SW480 (cell line): ENCODE measurements around the gene MXRA8.

ENCODE experiments used
- DNase-seq: peaks from one replicate; pipeline ENCODE4 v3.0.0-alpha.2; 2016; ENCODE audit warnings: low spot score

Gene MXRA8

DNA sequence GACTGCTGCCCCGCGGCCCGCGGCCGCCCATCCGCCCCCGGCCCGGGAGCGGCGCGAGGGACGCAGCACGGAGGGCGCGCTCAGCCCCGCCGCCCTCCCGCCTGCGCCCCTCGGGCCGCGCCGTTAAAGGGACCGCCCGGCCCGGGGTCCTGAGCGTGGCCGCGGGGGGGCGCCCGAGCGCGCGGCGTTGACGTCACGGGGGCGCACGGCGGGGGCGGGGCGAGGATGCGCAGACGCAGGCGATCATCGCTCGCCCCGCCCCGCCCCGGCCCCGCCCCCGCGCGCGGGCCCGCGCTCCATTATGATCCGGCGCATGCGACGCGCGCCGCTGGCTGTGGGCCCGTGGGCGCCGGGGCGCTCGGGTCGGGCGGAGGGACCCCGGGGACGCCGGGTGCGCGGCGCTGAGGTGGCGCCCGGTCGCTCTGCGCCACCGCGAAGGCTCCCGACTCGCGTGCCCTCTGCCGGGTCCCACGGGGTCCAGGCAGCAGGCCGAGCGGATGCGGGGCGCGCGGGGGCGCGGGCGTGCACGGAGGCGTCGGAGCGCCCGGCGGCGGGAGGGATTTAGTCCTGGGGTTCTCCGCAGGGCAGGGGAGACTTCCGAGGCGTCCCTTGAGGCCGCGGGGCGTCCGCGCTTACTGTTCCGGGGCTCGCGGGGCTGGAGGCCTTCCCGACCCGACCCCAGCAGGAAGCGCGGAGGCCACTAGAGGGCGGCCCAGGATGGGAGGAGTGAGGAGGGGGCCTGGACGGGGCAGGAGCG lies 8.9 kb downstream of the MXRA8 start, which contains the start of gene DVL1:
Gene DVL1 (minus strand): TSS at position 163 of the 757 bp plus-strand sequence. CDS start 353 bp downstream, outside the sequence.
- DNase-seq = peak; percentile 43

GRCh38 chr1:1348420-1349255 lies 9.7 kb downstream of the MXRA8 start:
- DNase-seq = no peak

DNA sequence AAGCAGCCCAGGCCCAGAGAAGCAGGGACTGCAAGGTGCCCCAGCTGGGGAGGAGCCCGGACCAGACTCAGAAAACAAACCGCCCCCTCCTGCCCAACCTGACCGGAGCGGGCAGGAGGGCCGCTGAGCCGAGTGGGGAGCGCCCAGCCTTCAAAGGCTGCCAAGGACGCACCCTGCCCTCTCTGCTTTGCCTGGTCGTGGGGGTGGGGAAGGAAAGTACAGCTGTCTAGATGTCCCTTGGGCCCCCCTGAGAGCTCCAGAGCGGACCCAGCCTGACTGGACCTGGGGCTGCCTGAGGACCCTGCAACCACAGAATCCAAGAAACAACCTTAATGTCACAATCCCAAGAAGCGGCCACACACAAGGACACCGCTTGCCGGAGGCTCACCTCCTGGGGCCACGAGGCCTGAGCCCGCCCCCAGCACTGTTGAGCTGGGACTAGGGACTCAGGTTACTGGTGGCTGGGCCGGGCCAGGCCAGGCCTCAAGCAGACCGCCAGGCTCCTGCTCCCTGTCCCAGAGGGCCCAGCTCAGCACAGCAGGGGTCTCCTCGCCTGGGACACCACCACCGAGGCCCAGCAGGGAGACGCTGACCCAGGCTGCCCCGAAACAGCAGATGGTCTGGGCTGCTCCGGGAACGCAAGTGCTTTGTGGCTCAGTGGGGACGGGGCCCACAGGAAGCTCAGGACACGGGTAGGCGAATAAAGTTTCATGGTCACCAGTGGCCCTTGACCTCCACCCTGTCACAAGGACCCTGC lies 10.5 kb downstream of the MXRA8 start:
- DNase-seq = peak; percentile 66

- DNase-seq = no peak
Measured at GRCh38 chr1:1347026-1347595, 11.2 kb downstream of the MXRA8 start.

DNA sequence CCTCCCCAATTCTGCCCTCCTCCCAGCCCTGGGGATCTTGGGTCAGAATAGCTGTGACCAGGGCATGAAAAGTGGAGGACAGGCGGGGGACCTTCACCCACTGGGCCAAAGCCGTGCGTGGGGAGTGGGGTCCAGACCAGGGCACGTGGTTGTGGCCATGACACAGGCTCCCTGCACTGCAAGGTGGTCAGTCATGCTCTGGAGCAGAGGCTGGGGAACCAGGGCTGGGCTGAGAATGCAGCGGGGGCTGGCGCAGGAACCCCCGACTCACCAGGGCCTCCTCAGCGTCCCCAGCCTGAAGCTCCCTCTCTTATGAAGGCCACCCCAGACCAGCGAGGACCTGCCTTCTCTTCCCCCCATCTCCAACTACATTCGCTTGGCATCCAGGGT lies 11.9 kb downstream of the MXRA8 start:
- DNase-seq = no peak

- no peak for DNase-seq
Measured at GRCh38 chr1:1345860-1346500, 12.4 kb downstream of the MXRA8 start.

GRCh38 chr1:1345384-1345783 lies 13.0 kb downstream of the MXRA8 start:
- DNase-seq = no peak

DNA sequence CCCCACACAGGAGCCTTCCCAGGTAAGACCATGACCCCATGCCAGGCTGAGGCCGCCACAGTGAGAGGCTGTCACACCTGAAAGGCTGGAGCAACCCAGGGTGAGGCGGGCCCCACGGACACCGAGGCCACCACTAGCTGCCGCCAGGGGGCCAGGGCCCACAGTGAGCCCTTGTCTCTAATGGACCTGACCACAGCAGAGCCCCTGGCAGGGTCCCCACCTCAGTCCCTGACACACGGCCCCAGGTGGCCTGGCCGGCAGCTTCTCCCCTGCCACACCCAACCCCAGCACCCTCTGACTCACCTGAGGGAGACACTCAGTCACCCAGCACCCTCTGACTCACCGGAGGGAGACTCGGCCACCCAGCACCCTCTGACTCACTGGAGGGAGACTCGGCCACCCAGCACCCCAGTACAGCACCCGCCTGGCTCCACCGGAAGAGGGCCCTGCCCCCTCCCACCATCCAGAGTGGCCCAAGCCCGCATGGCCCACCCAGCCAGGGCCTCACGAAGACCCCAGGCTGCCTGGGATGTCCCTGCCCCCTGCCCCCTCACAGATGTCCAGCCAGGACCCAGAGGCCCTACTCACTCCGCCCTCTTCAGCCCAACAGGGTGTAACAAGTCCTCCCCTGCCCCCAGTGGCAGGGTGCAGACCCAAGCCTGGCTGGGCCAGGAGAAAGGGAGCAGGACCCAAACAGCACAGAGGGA lies 13.5 kb downstream of the MXRA8 start:
- peak; percentile 86 for DNase-seq

GRCh38 chr1:1343811-1344421 lies 14.4 kb downstream of the MXRA8 start:
- no peak for DNase-seq

DNA sequence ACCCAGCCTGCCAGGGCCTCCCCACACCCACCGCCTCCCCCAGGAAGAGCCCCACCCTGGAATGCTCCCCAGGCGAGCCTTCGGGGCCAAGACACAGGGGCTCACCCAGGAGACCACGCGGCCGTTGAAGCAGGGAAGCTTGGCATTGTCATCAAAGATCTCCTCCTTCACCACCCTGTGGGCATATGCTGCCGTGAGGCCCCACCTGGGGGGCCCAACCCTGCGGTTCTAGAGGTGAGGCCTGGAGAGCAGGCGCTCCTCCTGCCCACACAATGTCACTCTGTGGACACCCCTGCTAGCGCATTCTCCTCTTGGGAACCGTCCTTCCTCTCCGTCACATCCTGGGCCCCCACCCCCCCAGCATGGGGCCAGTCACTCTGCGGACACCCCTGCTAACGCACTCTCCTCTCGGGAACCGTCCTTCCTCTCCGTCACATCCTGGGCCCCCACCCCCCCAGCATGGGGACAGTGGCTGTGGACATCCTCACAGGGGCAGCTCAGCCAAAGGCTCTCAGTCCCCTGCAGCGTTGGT lies 15.7 kb downstream of the MXRA8 start:
- DNase-seq = no peak

- DNase-seq = no peak
Measured at GRCh38 chr1:1342061-1342562, 16.2 kb downstream of the MXRA8 start.

- no peak for DNase-seq
Measured at GRCh38 chr1:1341549-1342021, 16.8 kb downstream of the MXRA8 start.

DNA sequence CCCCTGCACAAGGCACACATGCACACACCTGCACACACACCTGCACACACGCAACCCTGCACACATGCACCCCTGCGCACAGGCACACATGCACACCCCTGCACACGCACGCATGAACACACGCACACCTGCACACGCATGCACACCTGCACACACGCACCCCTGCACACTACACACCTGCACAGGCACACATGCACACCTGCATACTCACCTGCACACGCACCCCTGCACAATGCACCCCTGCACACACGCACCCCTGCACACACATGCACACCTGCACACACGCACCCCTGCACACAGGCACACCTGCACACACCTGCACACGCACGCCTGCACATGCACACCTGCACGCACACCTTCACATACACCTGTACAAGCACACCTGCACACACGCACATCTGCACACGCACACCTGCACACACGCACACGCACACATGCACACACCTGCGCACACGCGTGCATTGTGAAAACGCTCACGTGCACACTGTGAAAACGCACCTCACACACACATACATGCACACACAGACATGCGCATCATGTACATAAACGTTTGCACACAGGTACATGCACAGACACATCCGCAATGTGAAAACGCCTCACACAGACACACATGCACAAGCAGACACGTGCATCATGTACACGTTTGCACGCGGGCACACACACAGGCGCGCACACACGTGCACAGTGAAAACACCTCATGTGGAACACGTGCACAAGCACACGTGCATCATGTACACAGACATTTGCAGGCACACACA lies 17.4 kb downstream of the MXRA8 start:
- no peak for DNase-seq

DNA sequence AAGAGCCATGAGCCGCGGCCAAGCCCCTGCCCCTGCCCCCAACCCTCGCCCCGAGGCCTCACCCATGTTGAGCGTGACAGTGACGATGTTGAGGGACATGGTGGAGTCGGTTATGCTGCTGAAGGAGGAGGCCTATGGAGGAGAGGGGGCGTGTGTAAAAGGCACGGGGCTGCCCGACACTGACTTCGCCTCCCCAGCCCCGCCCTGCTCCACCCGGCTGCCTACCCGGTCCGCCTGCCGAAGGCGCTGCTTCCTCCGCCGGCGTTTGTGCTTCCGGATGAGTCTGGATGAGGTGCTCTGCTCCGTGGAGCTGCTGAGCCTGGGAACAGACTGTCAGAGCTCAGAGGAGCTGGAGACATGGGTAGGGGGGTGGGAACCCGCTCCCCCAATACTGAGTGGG lies 18.2 kb downstream of the MXRA8 start:
- DNase-seq = no peak

- DNase-seq = no peak
Measured at GRCh38 chr1:1338278-1338677, 20.1 kb downstream of the MXRA8 start.

- DNase-seq = no peak
Measured at GRCh38 chr1:1337793-1338147, 20.6 kb downstream of the MXRA8 start.

DNA sequence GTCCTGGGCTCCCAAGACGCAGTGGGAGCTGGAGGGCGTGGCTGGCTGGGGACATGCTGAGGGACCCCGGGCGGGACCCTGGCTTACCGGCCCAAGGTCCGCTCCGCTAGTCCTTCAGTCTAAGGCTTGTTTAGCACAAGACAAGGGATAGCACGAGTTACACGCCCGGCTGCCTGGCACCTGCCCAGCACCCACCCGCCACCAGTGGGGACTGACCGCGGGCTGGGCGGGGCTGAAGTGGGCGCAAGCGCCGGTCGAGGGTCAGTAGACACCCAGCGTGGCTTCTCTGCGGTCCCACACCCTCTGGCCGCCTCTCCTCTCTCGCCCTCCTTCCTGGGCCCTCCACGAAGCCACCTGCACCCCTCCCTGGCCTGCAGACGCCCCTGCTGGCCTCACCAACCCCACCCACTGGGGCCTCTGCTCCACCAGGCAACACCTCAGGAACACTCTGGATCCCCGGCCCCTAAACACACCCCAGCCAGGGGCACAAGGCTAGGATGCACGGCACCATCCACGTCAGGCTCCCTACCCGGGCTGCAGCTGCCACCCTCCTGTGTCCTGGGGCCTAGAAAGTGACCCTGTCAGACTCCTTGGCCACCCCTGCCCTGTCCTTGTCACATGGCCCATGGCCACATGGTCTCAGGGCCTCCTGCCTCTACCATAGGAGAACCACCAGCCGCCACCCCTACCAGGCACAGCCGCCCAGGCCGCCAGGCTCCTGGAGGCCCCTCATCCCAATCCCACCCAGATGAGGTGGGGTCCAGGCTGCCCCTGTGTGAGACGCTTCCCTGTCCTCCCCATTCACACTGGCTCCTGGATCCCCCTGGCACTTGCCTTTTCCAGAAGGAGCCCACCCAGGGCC lies 21.2 kb downstream of the MXRA8 start:
- DNase-seq = no peak

DNA sequence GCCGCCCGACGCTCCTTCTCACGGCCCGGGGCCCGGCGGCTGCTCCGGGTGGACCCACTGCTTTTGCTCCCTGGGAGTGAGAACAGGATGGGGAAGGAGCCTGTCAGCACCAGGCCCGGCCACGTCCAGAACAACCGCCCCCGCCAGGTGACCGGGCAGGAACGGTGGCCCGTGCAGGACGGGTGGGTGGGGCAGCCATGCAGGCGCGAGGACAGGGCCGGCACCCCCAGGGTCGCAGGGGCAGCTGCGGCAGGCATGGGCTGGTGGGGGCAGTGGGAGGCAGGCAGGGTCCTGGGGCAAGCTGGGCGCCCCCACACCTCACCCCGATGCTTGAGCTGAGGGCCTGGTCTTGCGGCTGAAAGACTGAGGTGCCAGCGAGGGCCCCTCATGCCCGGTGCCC lies 21.9 kb downstream of the MXRA8 start:
- DNase-seq = no peak
